Measurements from ENCODE around the gene MICAL2.

MICAL2 gene

GRCh38 chr11:12085371-12086251 is 24.8 kb upstream of the MICAL2 start:
- in situ Hi-C loops (cut with HindIII; ENCODE audit: low pct_unique_long_range_greater_than_20kb, low sequenced_read_pairs) = no loop called here
- no peak for DNase-seq (ENCODE audit: low read depth in 1 of 2, low spot score in 1 of 2)
- no peak for TF ChIP-seq JUND (IDR thresholded peaks at IDR 0.05; ENCODE audit: low read depth)

- in situ Hi-C loops (cut with HindIII; ENCODE audit: low pct_unique_long_range_greater_than_20kb, low sequenced_read_pairs) = no loop called here
- TF ChIP-seq JUND (IDR thresholded peaks at IDR 0.05; ENCODE audit: low read depth) = no peak
- DNase-seq (ENCODE audit: low read depth in 1 of 2, low spot score in 1 of 2) = no peak
Measured at GRCh38 chr11:12086271-12087074, 23.9 kb upstream of the MICAL2 start.

- in situ Hi-C loops (cut with HindIII; ENCODE audit: low pct_unique_long_range_greater_than_20kb, low sequenced_read_pairs) = no loop called here
- no peak for DNase-seq (ENCODE audit: low read depth in 1 of 2, low spot score in 1 of 2)
- no peak for TF ChIP-seq JUND (IDR thresholded peaks at IDR 0.05; ENCODE audit: low read depth)
Measured at GRCh38 chr11:12087075-12088004, 23.1 kb upstream of the MICAL2 start.

GRCh38 chr11:12088047-12088481 is 22.3 kb upstream of the MICAL2 start:
- in situ Hi-C loops (cut with HindIII; ENCODE audit: low pct_unique_long_range_greater_than_20kb, low sequenced_read_pairs) = no loop called here
- peak in 1 of 2 experiments; percentile 42 for DNase-seq (ENCODE audit: low read depth in 1 of 2, low spot score in 1 of 2)
- TF ChIP-seq JUND (IDR thresholded peaks at IDR 0.05; ENCODE audit: low read depth) = no peak

GRCh38 chr11:12088531-12088930 is 21.9 kb upstream of the MICAL2 start:
- in situ Hi-C loops (cut with HindIII; ENCODE audit: low pct_unique_long_range_greater_than_20kb, low sequenced_read_pairs) = no loop called here
- no peak for TF ChIP-seq JUND (IDR thresholded peaks at IDR 0.05; ENCODE audit: low read depth)
- DNase-seq (ENCODE audit: low read depth in 1 of 2, low spot score in 1 of 2) = no peak

- DNase-seq (ENCODE audit: low read depth in 1 of 2, low spot score in 1 of 2) = no peak
- in situ Hi-C loops (cut with HindIII; ENCODE audit: low pct_unique_long_range_greater_than_20kb, low sequenced_read_pairs) = no loop called here
- no peak for TF ChIP-seq JUND (IDR thresholded peaks at IDR 0.05; ENCODE audit: low read depth)
Measured at GRCh38 chr11:12089041-12089440, 21.3 kb upstream of the MICAL2 start.

- in situ Hi-C loops (cut with HindIII; ENCODE audit: low pct_unique_long_range_greater_than_20kb, low sequenced_read_pairs) = no loop called here
- no peak for DNase-seq (ENCODE audit: low read depth in 1 of 2, low spot score in 1 of 2)
- TF ChIP-seq JUND (IDR thresholded peaks at IDR 0.05; ENCODE audit: low read depth) = no peak
Measured at GRCh38 chr11:12089473-12089872, 20.9 kb upstream of the MICAL2 start.

- no peak for DNase-seq (ENCODE audit: low read depth in 1 of 2, low spot score in 1 of 2)
- in situ Hi-C loops (cut with HindIII; ENCODE audit: low pct_unique_long_range_greater_than_20kb, low sequenced_read_pairs) = no loop called here
- no peak for TF ChIP-seq JUND (IDR thresholded peaks at IDR 0.05; ENCODE audit: low read depth)
Measured at GRCh38 chr11:12090061-12090591, 20.3 kb upstream of the MICAL2 start.

GRCh38 chr11:12090761-12091258 is 19.6 kb upstream of the MICAL2 start:
- no peak for TF ChIP-seq JUND (IDR thresholded peaks at IDR 0.05; ENCODE audit: low read depth)
- in situ Hi-C loops (cut with HindIII; ENCODE audit: low pct_unique_long_range_greater_than_20kb, low sequenced_read_pairs) = no loop called here
- no peak for DNase-seq (ENCODE audit: low read depth in 1 of 2, low spot score in 1 of 2)

GRCh38 chr11:12091956-12092558 is 18.3 kb upstream of the MICAL2 start:
- no peak for DNase-seq (ENCODE audit: low read depth in 1 of 2, low spot score in 1 of 2)
- in situ Hi-C loops (cut with HindIII; ENCODE audit: low pct_unique_long_range_greater_than_20kb, low sequenced_read_pairs) = no loop called here
- no peak for TF ChIP-seq JUND (IDR thresholded peaks at IDR 0.05; ENCODE audit: low read depth)

- DNase-seq (ENCODE audit: low read depth in 1 of 2, low spot score in 1 of 2) = no peak
- in situ Hi-C loops (cut with HindIII; ENCODE audit: low pct_unique_long_range_greater_than_20kb, low sequenced_read_pairs) = no loop called here
- TF ChIP-seq JUND (IDR thresholded peaks at IDR 0.05; ENCODE audit: low read depth) = no peak
Measured at GRCh38 chr11:12092714-12093113, 17.7 kb upstream of the MICAL2 start.

Data from T47D (cell line).